Kidney (tissue), 14 donors: ENCODE data around the gene HPSE2. TPM values are rescaled to one million over a fixed set of nuclear protein-coding genes. Genes with fewer than 3 reads are reported as not detected.
"Not testable (repeated sequence)": the region's sequence is repeated elsewhere in the genome, so short reads cannot be mapped to it uniquely, and the experiment has no call there.

Experiments
- DNase-seq, 5 donors: peaks; one replicate each; pipeline ENCODE4 v3.0.0-alpha.2; 2013 to 2020
- FAIRE-seq: peaks from 2 replicates; lab custom pipeline; 2012; peaks lifted over from hg19 to GRCh38; lab: Jason Lieb, UNC
- H3K27ac ChIP-seq, 2 donors: one replicate each; pipeline ENCODE4 v1.7.0; 2013; ENCODE audit warnings: low read depth in 2 of 2, low read length in 2 of 2, inconsistent platforms in 1 of 2
- H3K27me3 ChIP-seq: one replicate; pipeline ENCODE4 v1.7.1; 2013; ENCODE audit warnings: low read length, inconsistent platforms; ENCODE audit not compliant: control insufficient read depth, insufficient read depth
- H3K36me3 ChIP-seq, 3 donors: one replicate each; pipeline versions ENCODE4 v1.7.0 to v1.7.1; 2013; ENCODE audit warnings: low read length in 3 of 3, control low read depth in 1 of 3, inconsistent platforms in 1 of 3; ENCODE audit not compliant: insufficient read depth in 3 of 3, control insufficient read depth in 2 of 3
- H3K4me1 ChIP-seq, 3 donors: one replicate each; pipeline versions ENCODE4 v1.7.0 to v1.7.1; 2013; ENCODE audit warnings: low read length in 3 of 3, inconsistent platforms in 1 of 3, low read depth in 1 of 3; ENCODE audit not compliant: control insufficient read depth in 2 of 3, insufficient read depth in 2 of 3
- H3K4me3 ChIP-seq, 3 donors: one replicate each; pipeline versions ENCODE4 v1.7.0 to v1.8.1; 2013; ENCODE audit warnings: low read length in 3 of 3, control low read depth in 1 of 3, inconsistent platforms in 1 of 3
- H3K9ac ChIP-seq, 3 donors: one replicate each; pipeline versions ENCODE4 v1.7.0 to v1.7.1; 2013; ENCODE audit warnings: low read length in 3 of 3, control low read depth in 1 of 3, inconsistent platforms in 1 of 3
- H3K9me3 ChIP-seq, 3 donors: one replicate each; pipeline versions ENCODE4 v1.7.0 to v1.7.1; 2013; ENCODE audit warnings: low read length in 3 of 3, control low read depth in 1 of 3, inconsistent platforms in 1 of 3; ENCODE audit not compliant: control insufficient read depth in 2 of 3, insufficient read depth in 1 of 3
- CTCF ChIP-seq: IDR thresholded peaks from 3 replicates; pipeline ENCODE4 v1.5.1; 2012; ENCODE audit warnings: mild to moderate bottlenecking, moderate library complexity, borderline replicate concordance; ENCODE audit not compliant: insufficient read depth; ENCODE audit errors: extremely low read depth
- intact Hi-C: fragments of 100-400 bp; cut with DNase I; formaldehyde crosslinking; loops from one replicate; pipeline ENCODE4 v1.11.1; 2022
- polyA plus RNA-seq: library from polyadenylated mRNA; stranded (reverse); fragments of 350-450 nt; fragmentation: Illumina TruSeq; extraction: RNeasy Lipid Tissue Mini Kit (QIAGEN cat#74804); gene quantifications from one replicate; pipeline ENCODE4 v1.2.3, GENCODE V29; 2014; ENCODE audit warnings: low read depth, low replicate concordance; ENCODE audit not compliant: insufficient read depth
- total RNA-seq: library from RNA; stranded (reverse); fragmentation: NEBNext Ultra II Directional; extraction: Animal tissue kit (Norgen Biotek cat#: 25700); gene quantifications from one replicate; pipeline ENCODE4 v1.2.1, GENCODE V29; 2021
- donor health status: control.
- donor health status: control.
- donor health status: control.
- donor health status: control.
- donor health status: control.
- donor health status: DM: yes; HTN: yes; CAD: no.
- donor health status: Normal renal cell carcinoma (clear cell type).

The HPSE2 gene
- total and polyA plus RNA-seq, 2 donors from 2014 or later, result 1.4 to 3.0 TPM

GRCh38 chr10:98908868-98909267 is 326.8 kb downstream of the HPSE2 start:
- Histone ChIP-seq H3K4me1 (no peaks in the 10 kb centered on the region), H3K9me3 (no peaks in the 10 kb centered on the region), H3K27me3 (no peaks in the 10 kb centered on the region), H3K9ac (no peak overlapping the region), H3K27ac (no peak overlapping the region), H3K36me3 (no peaks in the 10 kb centered on the region), H3K4me3 (no peak overlapping the region)
- intact Hi-C loops, result no loop called here
- FAIRE-seq (no peak), DNase-seq (no peak)
- no peak for TF ChIP-seq CTCF

- H3K27me3 ChIP-seq, H3K36me3 ChIP-seq, H3K27ac ChIP-seq, DNase-seq, FAIRE-seq, H3K9ac ChIP-seq, H3K9me3 ChIP-seq, H3K4me1 ChIP-seq, H3K4me3 ChIP-seq, intact Hi-C loops: not testable (repeated sequence)
These were observed 327.4 kb downstream of the HPSE2 start for GRCh38 chr10:98908247-98908646.

GRCh38 chr10:98901441-98902110 is 334.1 kb downstream of the HPSE2 start:
- Histone ChIP-seq H3K27me3 (no peaks in the 10 kb centered on the region), H3K36me3 (no peaks in the 10 kb centered on the region), H3K4me1 (no peaks in the 10 kb centered on the region), H3K4me3 (no peak overlapping the region), H3K9ac (no peak overlapping the region), H3K9me3 (no peaks in the 10 kb centered on the region), H3K27ac (no peak overlapping the region)
- intact Hi-C loops, result no loop called here
- no peak for TF ChIP-seq CTCF
- DNase-seq (no peak), FAIRE-seq (no peak)

- H3K4me1 ChIP-seq, result no peaks in the 10 kb centered on the region
- no peak overlapping the region for H3K9ac ChIP-seq
- no peaks in the 10 kb centered on the region for H3K36me3 ChIP-seq
- intact Hi-C loops, result no loop called here
- DNase-seq, result no peak
- H3K27ac ChIP-seq, result no peak overlapping the region
- no peak for TF ChIP-seq CTCF
- H3K9me3 ChIP-seq, result no peaks in the 10 kb centered on the region
- no peak overlapping the region for H3K4me3 ChIP-seq
- no peaks in the 10 kb centered on the region for H3K27me3 ChIP-seq
- FAIRE-seq, result no peak
These were observed 336.6 kb downstream of the HPSE2 start for GRCh38 chr10:98899018-98899417.
